Trophoblast cell (in vitro differentiated cells and primary cell): ENCODE measurements around the gene MGST3.
A peak's percentile ranks its signal among the peaks of the same experiment; 100 is the strongest.
"Not testable (repeated sequence)": the region's sequence is repeated elsewhere in the genome, so short reads cannot be mapped to it uniquely, and the experiment has no call there.

Experiments
- DNase-seq, 2 donors: peaks; one replicate each; pipeline ENCODE4 v3.0.0-alpha.2; 2016
- H2AFZ ChIP-seq: 2 replicates; pipeline ENCODE4 v1.6.1; 2013; ENCODE audit warnings: low read length, moderate library complexity, mild to moderate bottlenecking; ENCODE audit not compliant: insufficient read depth, poor library complexity
- H2AK5ac ChIP-seq: 2 replicates; pipeline ENCODE4 v1.6.1; 2013; ENCODE audit warnings: mild to moderate bottlenecking, low read length
- H2BK120ac ChIP-seq: 2 replicates; pipeline ENCODE4 v1.6.1; 2013; ENCODE audit warnings: low read length, mild to moderate bottlenecking, moderate library complexity; ENCODE audit not compliant: insufficient read depth, poor library complexity
- H2BK12ac ChIP-seq: 2 replicates; pipeline ENCODE4 v1.6.1; 2013; ENCODE audit warnings: mild to moderate bottlenecking, low read length, moderate library complexity
- H2BK5ac ChIP-seq: 2 replicates; pipeline ENCODE4 v1.6.1; 2013; ENCODE audit warnings: low read length, low read depth, moderate library complexity, mild to moderate bottlenecking; ENCODE audit not compliant: poor library complexity
- H3K14ac ChIP-seq: 2 replicates; pipeline ENCODE4 v1.6.1; 2013; ENCODE audit warnings: mild to moderate bottlenecking, low read length
- H3K18ac ChIP-seq: 2 replicates; pipeline ENCODE4 v1.6.1; 2013; ENCODE audit warnings: mild to moderate bottlenecking, low read length
- H3K23ac ChIP-seq: 2 replicates; pipeline ENCODE4 v1.6.1; 2013; ENCODE audit warnings: low read length
- H3K27ac ChIP-seq: 2 replicates; pipeline ENCODE4 v1.5.1; 2013; ENCODE audit warnings: low read depth, mild to moderate bottlenecking, inconsistent platforms, low read length, moderate library complexity
- H3K27me3 ChIP-seq: 2 replicates; pipeline ENCODE4 v1.6.1; 2013; ENCODE audit warnings: inconsistent platforms, mild to moderate bottlenecking, low read length, moderate library complexity; ENCODE audit not compliant: insufficient read depth
- H3K36me3 ChIP-seq, 2 experiments: 1 replicate in 1 of 2; 2 replicates in 1 of 2; pipeline ENCODE4 v1.6.1; 2013; ENCODE audit warnings: low read length in 2 of 2, mild to moderate bottlenecking in 2 of 2, moderate library complexity in 1 of 2; ENCODE audit not compliant: insufficient read depth in 2 of 2, control insufficient read depth in 1 of 2
- H3K4ac ChIP-seq: 2 replicates; pipeline ENCODE4 v1.6.1; 2013; ENCODE audit warnings: low read depth, mild to moderate bottlenecking, low read length, moderate library complexity
- H3K4me1 ChIP-seq, 2 experiments: 1 replicate in 1 of 2; 2 replicates in 1 of 2; pipeline ENCODE4 v1.6.1; 2013; ENCODE audit warnings: low read length in 2 of 2, mild to moderate bottlenecking in 2 of 2, moderate library complexity in 1 of 2; ENCODE audit not compliant: insufficient read depth in 2 of 2, control insufficient read depth in 1 of 2
- H3K4me2 ChIP-seq: 2 replicates; pipeline ENCODE4 v1.6.1; 2013; ENCODE audit warnings: inconsistent platforms, mild to moderate bottlenecking, low read length, moderate library complexity
- H3K4me3 ChIP-seq: 2 replicates; pipeline ENCODE4 v1.5.1; 2013; ENCODE audit warnings: mild to moderate bottlenecking, low read depth, low read length, inconsistent platforms
- H3K79me1 ChIP-seq: one replicate; pipeline ENCODE4 v1.6.1; 2013; ENCODE audit warnings: low read length
- H3K79me2 ChIP-seq: 2 replicates; pipeline ENCODE4 v1.6.1; 2013; ENCODE audit warnings: low read length, mild to moderate bottlenecking; ENCODE audit not compliant: control insufficient read depth, insufficient read depth, poor library complexity
- H3K9ac ChIP-seq: 2 replicates; pipeline ENCODE4 v1.6.1; 2013; ENCODE audit warnings: mild to moderate bottlenecking, low read length
- H3K9me3 ChIP-seq: 2 replicates; pipeline ENCODE4 v1.6.1; 2013; ENCODE audit warnings: low read depth, mild to moderate bottlenecking, control low read depth, inconsistent platforms, low read length; ENCODE audit not compliant: insufficient read depth
- H4K12ac ChIP-seq: 2 replicates; pipeline ENCODE4 v1.6.1; 2013; ENCODE audit warnings: low read depth, mild to moderate bottlenecking, low read length, moderate library complexity
- H4K8ac ChIP-seq: 2 replicates; pipeline ENCODE4 v1.6.1; 2013; ENCODE audit warnings: low read depth, mild to moderate bottlenecking, low read length, moderate library complexity
- H4K91ac ChIP-seq: one replicate; pipeline ENCODE4 v1.6.1; 2013; ENCODE audit warnings: low read depth, mild to moderate bottlenecking, low read length, moderate library complexity
- WGBS: extraction: QIAGEN DNeasy Blood & Tissue Kit; methylation state at CpG from one replicate; pipeline ENCODE4 v1.1.7; 2013; ENCODE audit warnings: missing lambda C conversion rate; ENCODE audit not compliant: insufficient read length, insufficient coverage; ENCODE audit errors: extremely low coverage; 5-methylcytosine and 5-hydroxymethylcytosine counted together

MGST3 gene

GRCh38 chr1:165600793-165601192 is 30.2 kb upstream of the MGST3 start:
- H3K9ac ChIP-seq = no peak overlapping the region
- H3K4me3 ChIP-seq = no peak overlapping the region
- no peak overlapping the region for H2BK5ac ChIP-seq
- peaks cover 4% of the 10 kb centered on the region in 2 experiments for H3K4me1 ChIP-seq
- no CpG with 5 or more reads among the region's 4 CpGs for WGBS
- no peak overlapping the region for H2AFZ ChIP-seq
- no peak overlapping the region for H2AK5ac ChIP-seq
- peaks cover 4% of the 10 kb centered on the region for H3K79me1 ChIP-seq
- H4K12ac ChIP-seq = no peak overlapping the region
- H3K9me3 ChIP-seq = peaks cover 1% of the 10 kb centered on the region
- H2BK12ac ChIP-seq = no peak overlapping the region
- H3K4me2 ChIP-seq = no peak overlapping the region
- H3K18ac ChIP-seq = no peak overlapping the region
- H3K4ac ChIP-seq = no peak overlapping the region
- H4K8ac ChIP-seq = no peak overlapping the region
- H3K23ac ChIP-seq = no peak overlapping the region
- H3K14ac ChIP-seq = no peak overlapping the region
- peaks cover 3% of the 10 kb centered on the region for H3K79me2 ChIP-seq
- no peaks in the 10 kb centered on the region for H3K36me3 ChIP-seq
- H3K27ac ChIP-seq = no peak overlapping the region
- no peak overlapping the region for H4K91ac ChIP-seq
- DNase-seq = no peak
- no peak overlapping the region for H2BK120ac ChIP-seq
- no peaks in the 10 kb centered on the region for H3K27me3 ChIP-seq

DNA sequence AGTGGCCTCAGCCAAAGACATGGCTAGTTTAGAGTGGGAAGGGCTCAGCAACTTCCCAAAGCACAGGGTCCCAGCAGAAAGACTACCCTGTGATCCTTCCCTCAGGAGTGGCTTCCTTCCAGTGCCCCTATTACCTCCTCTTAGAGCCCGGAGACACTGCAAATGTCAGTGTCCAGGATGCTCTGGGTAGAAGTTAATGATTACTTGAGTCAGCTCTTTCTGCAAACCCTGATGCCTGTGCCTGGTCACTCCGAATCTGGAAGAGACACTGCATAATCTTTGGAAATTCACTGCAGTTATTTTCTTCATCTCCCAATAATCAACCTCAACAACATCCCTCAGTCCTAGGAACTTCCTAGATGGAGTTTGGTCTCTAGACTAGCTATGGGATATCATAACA is 27.2 kb upstream of the MGST3 start:
- Histone ChIP-seq H3K27ac (no peak overlapping the region), H2BK12ac (no peak overlapping the region), H2BK120ac (no peak overlapping the region), H3K4ac (no peak overlapping the region), H3K14ac (no peak overlapping the region), H3K27me3 (no peaks in the 10 kb centered on the region), H3K9ac (no peak overlapping the region), H4K12ac (no peak overlapping the region), H3K18ac (no peak overlapping the region), H4K8ac (no peak overlapping the region), H2BK5ac (no peak overlapping the region), H3K4me1 (no peaks in the 10 kb centered on the region), H3K79me2 (no peaks in the 10 kb centered on the region), H2AFZ (no peak overlapping the region), H3K4me3 (no peak overlapping the region), H3K9me3 (peaks cover 1% of the 10 kb centered on the region), H3K79me1 (no peaks in the 10 kb centered on the region), H4K91ac (no peak overlapping the region), H2AK5ac (no peak overlapping the region), H3K36me3 (no peaks in the 10 kb centered on the region), H3K23ac (no peak overlapping the region), H3K4me2 (no peak overlapping the region)
- no CpG with 5 or more reads among the region's 2 CpGs for WGBS
- no peak for DNase-seq

- Histone ChIP-seq H4K12ac (no peak overlapping the region), H3K79me1 (no peaks in the 10 kb centered on the region), H3K27ac (no peak overlapping the region), H3K9me3 (peaks cover 1% of the 10 kb centered on the region), H3K14ac (no peak overlapping the region), H2BK120ac (no peak overlapping the region), H3K27me3 (no peaks in the 10 kb centered on the region), H2BK5ac (no peak overlapping the region), H3K79me2 (no peaks in the 10 kb centered on the region), H3K18ac (no peak overlapping the region), H3K36me3 (no peaks in the 10 kb centered on the region), H2AK5ac (no peak overlapping the region), H3K23ac (no peak overlapping the region), H3K4ac (no peak overlapping the region), H3K4me1 (peaks cover 0 to 2% of the 10 kb centered on the region in 2 experiments), H3K4me3 (no peak overlapping the region), H2BK12ac (no peak overlapping the region), H4K91ac (no peak overlapping the region), H3K4me2 (no peak overlapping the region), H4K8ac (no peak overlapping the region), H2AFZ (no peak overlapping the region), H3K9ac (no peak overlapping the region)
- no CpG with 5 or more reads among the region's 4 CpGs for WGBS
- peak; percentile 79 to 89 for DNase-seq
Measured at GRCh38 chr1:165605246-165605645, 25.8 kb upstream of the MGST3 start.

- not testable (repeated sequence) for H2BK120ac ChIP-seq, H3K79me2 ChIP-seq, H2AFZ ChIP-seq, H2BK12ac ChIP-seq, H3K4ac ChIP-seq, H4K8ac ChIP-seq, H2AK5ac ChIP-seq, H3K9me3 ChIP-seq, H3K23ac ChIP-seq, H2BK5ac ChIP-seq, H4K12ac ChIP-seq, DNase-seq, H4K91ac ChIP-seq, H3K27me3 ChIP-seq, H3K36me3 ChIP-seq, H3K14ac ChIP-seq, H3K4me3 ChIP-seq, H3K4me1 ChIP-seq, H3K18ac ChIP-seq, H3K4me2 ChIP-seq, H3K27ac ChIP-seq, H3K79me1 ChIP-seq, H3K9ac ChIP-seq
- WGBS = no CpG with 5 or more reads among the region's 12 CpGs
Measured at GRCh38 chr1:165606676-165607075, 24.4 kb upstream of the MGST3 start.
